GM23338 (cell line): ENCODE measurements around the gene TYW1. TPM values are rescaled to one million over a fixed set of nuclear protein-coding genes. Genes with fewer than 3 reads are reported as not detected.
"Not testable (repeated sequence)": the region's sequence is repeated elsewhere in the genome, so short reads cannot be mapped to it uniquely, and the experiment has no call there.

ENCODE experiments used
- ATAC-seq: fragments of 200-7000 bp; cut with Tn5 transposase; 3 replicates; pipeline ENCODE4 v1.9.1; 2020
- DNase-seq: peaks from one replicate; pipeline ENCODE4 v3.0.0-alpha.2; 2015; ENCODE audit warnings: low spot score
- H2AFZ ChIP-seq: fragments of 200-600 bp; sonication (generic); 2 replicates; pipeline ENCODE4 v1.8.0; 2016; ENCODE audit warnings: antibody characterized with exemption, mild to moderate bottlenecking, moderate library complexity
- H3F3A ChIP-seq: fragments of 200-600 bp; sonication (generic); replicated peaks from 2 replicates; pipeline ENCODE4 v1.8.0; 2017; ENCODE audit warnings: antibody characterized with exemption, mixed run types, low read depth
- H3K27ac ChIP-seq: fragments of 200-600 bp; sonication (generic); 2 replicates; pipeline ENCODE4 v1.6.1; 2016; ENCODE audit warnings: low read depth
- H3K27me3 ChIP-seq: fragments of 200-600 bp; sonication (generic); 2 replicates; pipeline ENCODE4 v1.8.0; 2016; ENCODE audit warnings: mild to moderate bottlenecking, mixed run types, moderate library complexity; ENCODE audit not compliant: insufficient read depth
- H3K36me3 ChIP-seq: fragments of 200-600 bp; sonication (generic); 2 replicates; pipeline ENCODE4 v1.8.0; 2016; ENCODE audit warnings: mild to moderate bottlenecking; ENCODE audit not compliant: insufficient read depth
- H3K4me1 ChIP-seq: fragments of 200-600 bp; sonication (generic); 2 replicates; pipeline ENCODE4 v1.8.0; 2016; ENCODE audit warnings: mild to moderate bottlenecking, moderate library complexity; ENCODE audit not compliant: insufficient read depth
- H3K4me2 ChIP-seq: fragments of 200-600 bp; sonication (generic); 2 replicates; pipeline ENCODE4 v1.7.1; 2017; ENCODE audit warnings: mixed run types
- H3K4me3 ChIP-seq: fragments of 200-600 bp; sonication (generic); 2 replicates; pipeline ENCODE4 v1.6.1; 2016; ENCODE audit warnings: mixed run types
- H3K79me2 ChIP-seq: fragments of 200-600 bp; sonication (generic); replicated peaks from 2 replicates; pipeline ENCODE4 v1.8.0; 2017; ENCODE audit warnings: mild to moderate bottlenecking; ENCODE audit not compliant: insufficient read depth
- H3K9me2 ChIP-seq: fragments of 200-600 bp; sonication (generic); 2 replicates; pipeline ENCODE4 v1.8.0; 2017; ENCODE audit not compliant: insufficient read depth
- H4K20me1 ChIP-seq: fragments of 200-600 bp; sonication (generic); replicated peaks from 2 replicates; pipeline ENCODE4 v1.8.0; 2017; ENCODE audit warnings: mild to moderate bottlenecking; ENCODE audit not compliant: insufficient read depth
- H3K27ac Mint-ChIP-seq: 2 replicates; pipeline ENCODE4 v1.8.0; 2020; ENCODE audit warnings: inconsistent platforms, mild to moderate bottlenecking, moderate library complexity, mixed read lengths
- H3K27me3 Mint-ChIP-seq: 3 replicates; pipeline ENCODE4 v1.8.0; 2022; ENCODE audit warnings: low read depth, mild to moderate bottlenecking, moderate library complexity, mixed read lengths, inconsistent platforms; ENCODE audit not compliant: insufficient read depth, poor library complexity
- H3K36me3 Mint-ChIP-seq: 3 replicates; pipeline ENCODE4 v1.8.0; 2021; ENCODE audit warnings: low read depth, mild to moderate bottlenecking, inconsistent platforms, moderate library complexity, mixed read lengths
- H3K4me1 Mint-ChIP-seq: 3 replicates; pipeline ENCODE4 v1.8.0; 2020; ENCODE audit warnings: mild to moderate bottlenecking, inconsistent platforms, mixed read lengths
- H3K4me3 Mint-ChIP-seq: 3 replicates; pipeline ENCODE4 v1.8.0; 2021; ENCODE audit warnings: moderate library complexity, mild to moderate bottlenecking, inconsistent platforms, mixed read lengths
- H3K9me3 Mint-ChIP-seq: 3 replicates; pipeline ENCODE4 v1.8.0; 2020; ENCODE audit warnings: moderate library complexity, mild to moderate bottlenecking, inconsistent platforms, mixed read lengths
- CTCF ChIP-seq, 2 experiments: fragments of 200-600 bp in 1 of 2; sonication (generic) in 1 of 2; conservative IDR thresholded peaks; 2 replicates each; pipeline versions ENCODE4 v1.5.1 to v1.6.1; 2016 to 2017; ENCODE audit warnings: antibody characterized with exemption in 2 of 2, low read depth in 2 of 2, mild to moderate bottlenecking in 2 of 2, moderate library complexity in 1 of 2
- NANOG ChIP-seq: IDR thresholded peaks from 2 replicates; pipeline ENCODE4 v1.6.1; 2016; ENCODE audit warnings: antibody characterized with exemption, borderline replicate concordance
- STAT1 ChIP-seq: IDR thresholded peaks from one replicate; pipeline ENCODE4 v1.6.1; 2016; ENCODE audit warnings: antibody characterized with exemption; ENCODE audit not compliant: unreplicated experiment
- ZNF114 ChIP-seq: fragments of 250-450 bp; sonication (Bioruptor Pico); IDR thresholded peaks from 2 replicates; pipeline ENCODE4 v1.5.0; 2020; ENCODE audit warnings: mild to moderate bottlenecking, moderate library complexity
- ZNF462 ChIP-seq: fragments of 250-450 bp; sonication (Bioruptor Pico); IDR thresholded peaks from 2 replicates; pipeline ENCODE4 v1.5.0; 2020; ENCODE audit warnings: mild to moderate bottlenecking, moderate library complexity
- polyA plus RNA-seq: library from polyadenylated mRNA; unstranded; fragments of >200 nt; fragmentation: Nextera tagmentation; extraction: Ambion mirVana; gene quantifications from 2 replicates; pipeline ENCODE4 v1.2.1, GENCODE V29; 2016
- total RNA-seq: library from RNA; depleted of rRNA; stranded (reverse); fragments of >200 nt; shearing (Covaris generic); gene quantifications from 2 replicates; pipeline ENCODE4 v1.2.3, GENCODE V29; 2014

TYW1 gene
- total and polyA plus RNA-seq, 2 experiments from 2014 or later = 15.2 to 18.1 TPM

GRCh38 chr7:67045496-67045995 lies 48.9 kb downstream of the TYW1 start (continued):
- TF ChIP-seq CTCF (conservative IDR thresholded peaks at IDR 0.05; ENCODE audit: low read depth in 2 of 2) (no peak), STAT1 (no peak), ZNF114 (CRISPR knock-in tag) (no peak), NANOG (no peak), ZNF462 (no peak)

- H3K36me3 Mint-ChIP-seq = peaks cover 13% of the 10 kb centered on the region; the same call in 2 of the 3 replicates
- not testable (repeated sequence) for H3K27me3 Mint-ChIP-seq, H3K27ac ChIP-seq, H3K4me1 Mint-ChIP-seq, H3K4me3 ChIP-seq, H3K27ac Mint-ChIP-seq, H3K27me3 ChIP-seq, H3K79me2 ChIP-seq, H3K4me1 ChIP-seq, H3K4me2 ChIP-seq, H3K9me2 ChIP-seq, H3K9me3 Mint-ChIP-seq, H2AFZ ChIP-seq, DNase-seq, H3K4me3 Mint-ChIP-seq, H3K36me3 ChIP-seq, H3F3A ChIP-seq, H4K20me1 ChIP-seq, ATAC-seq
These were observed 50.2 kb downstream of the TYW1 start for GRCh38 chr7:67046819-67047218.

GRCh38 chr7:67049908-67050307 lies 53.3 kb downstream of the TYW1 start:
- not testable (repeated sequence) for H3K9me3 Mint-ChIP-seq, DNase-seq, H3K36me3 ChIP-seq, H3K9me2 ChIP-seq, ATAC-seq, H3K4me1 Mint-ChIP-seq, H3K27ac ChIP-seq, H3K27ac Mint-ChIP-seq, H2AFZ ChIP-seq, H3K79me2 ChIP-seq, H3K27me3 Mint-ChIP-seq, H3K4me2 ChIP-seq, H3F3A ChIP-seq, H3K27me3 ChIP-seq, H3K4me3 ChIP-seq, H4K20me1 ChIP-seq, H3K4me1 ChIP-seq, H3K4me3 Mint-ChIP-seq
- peaks cover 15% of the 10 kb centered on the region; the same call in 2 of the 3 replicates for H3K36me3 Mint-ChIP-seq

- not testable (repeated sequence) for H3K4me3 ChIP-seq, H3K4me3 Mint-ChIP-seq, H3K79me2 ChIP-seq, H3K27ac ChIP-seq, H4K20me1 ChIP-seq, H3K27ac Mint-ChIP-seq, H3K27me3 Mint-ChIP-seq, H3K9me3 Mint-ChIP-seq, H3F3A ChIP-seq, H3K4me1 Mint-ChIP-seq, ATAC-seq, H3K4me1 ChIP-seq, H3K36me3 ChIP-seq, H3K9me2 ChIP-seq, H3K4me2 ChIP-seq, H3K27me3 ChIP-seq, H2AFZ ChIP-seq, DNase-seq
- H3K36me3 Mint-ChIP-seq = peaks cover 16% of the 10 kb centered on the region; the same call in 1 of the 3 replicates
These were observed 55.5 kb downstream of the TYW1 start for GRCh38 chr7:67052161-67052560.
